Uterus (tissue), 2 donors: Measurements from ENCODE around the gene ZNF236.

Experiments used
- CTCF ChIP-seq, 4 experiments: fragments of 200-600 bp in 2 of 4; fragments of 450-650 bp in 2 of 4; sonication (generic) in 2 of 4; IDR thresholded peaks; one replicate each; pipeline ENCODE4 v1.5.1; 2016 to 2019; ENCODE audit warnings: antibody characterized with exemption in 4 of 4, mild to moderate bottlenecking in 2 of 4, moderate library complexity in 1 of 4
- POLR2A ChIP-seq, 2 donors: fragments of 450-650 bp; IDR thresholded peaks; one replicate each; pipeline ENCODE4 v1.6.1; 2016; ENCODE audit warnings: antibody characterized with exemption in 2 of 2, mild to moderate bottlenecking in 1 of 2, moderate library complexity in 1 of 2

GRCh38 chr18:77002496-77002895, 180.1 kb downstream of the ZNF236 start:
- TF ChIP-seq POLR2A (IDR thresholded peaks at IDR 0.05) (no peak), CTCF (IDR thresholded peaks at IDR 0.05) (no peak)
